HG03565 (cell line): ENCODE data around the gene NT5C3A.

Experiments
- ATAC-seq: cut with Tn5 transposase; IDR thresholded peaks from one replicate; pipeline ENCODE4 v1.9.1; 2021; ENCODE audit warnings: mild to moderate bottlenecking, moderate library complexity; ENCODE audit not compliant: unreplicated experiment

NT5C3A gene

GRCh38 chr7:33076737-33077136, 14.2 kb upstream of the NT5C3A start:
- ATAC-seq, result no peak

GRCh38 chr7:33075818-33076518, 13.4 kb upstream of the NT5C3A start:
- no peak for ATAC-seq

GRCh38 chr7:33073243-33073642, 10.7 kb upstream of the NT5C3A start:
- ATAC-seq, result no peak

DNA sequence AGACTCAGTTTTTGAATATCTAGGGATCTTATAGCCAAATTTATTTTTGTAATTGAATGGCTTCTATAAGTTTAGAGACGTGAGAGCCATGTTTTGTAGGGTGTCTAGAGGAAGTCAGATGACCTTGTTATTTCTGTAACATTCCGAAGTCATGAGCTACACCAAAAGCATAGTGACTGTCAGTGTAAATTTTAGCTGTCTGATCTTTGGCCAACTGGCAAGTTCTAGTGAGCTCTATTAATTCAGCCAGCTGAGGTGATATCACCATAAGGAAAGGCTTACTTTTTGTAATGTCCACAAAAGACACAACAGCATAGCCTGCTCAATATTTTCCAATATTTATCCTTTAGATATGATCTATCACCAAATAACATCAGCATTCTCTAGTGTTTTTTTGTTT, 9.9 kb upstream of the NT5C3A start:
- no peak for ATAC-seq

GRCh38 chr7:33070831-33071230, 8.3 kb upstream of the NT5C3A start:
- no peak for ATAC-seq

GRCh38 chr7:33070277-33070676, 7.7 kb upstream of the NT5C3A start:
- ATAC-seq, result no peak

GRCh38 chr7:33067921-33068320, 5.3 kb upstream of the NT5C3A start:
- ATAC-seq, result no peak

DNA sequence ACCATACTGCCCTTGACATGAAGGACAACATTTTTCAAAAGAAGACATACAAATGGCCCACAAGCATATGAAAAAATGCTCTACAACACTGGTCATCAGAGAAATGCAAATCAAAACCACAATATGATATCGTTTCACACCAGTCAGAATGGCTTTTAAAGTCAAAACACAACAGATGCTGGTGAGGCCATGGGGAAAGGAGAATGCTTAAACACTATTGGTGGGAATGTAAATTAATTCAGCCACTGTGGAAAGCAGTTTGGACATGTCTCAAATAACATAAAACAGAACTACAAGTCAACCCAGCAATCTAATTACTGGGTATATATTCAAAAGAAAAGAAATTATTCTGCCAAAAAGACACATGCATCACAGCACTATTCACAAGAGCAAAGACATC, 4.2 kb upstream of the NT5C3A start:
- ATAC-seq, result no peak

DNA sequence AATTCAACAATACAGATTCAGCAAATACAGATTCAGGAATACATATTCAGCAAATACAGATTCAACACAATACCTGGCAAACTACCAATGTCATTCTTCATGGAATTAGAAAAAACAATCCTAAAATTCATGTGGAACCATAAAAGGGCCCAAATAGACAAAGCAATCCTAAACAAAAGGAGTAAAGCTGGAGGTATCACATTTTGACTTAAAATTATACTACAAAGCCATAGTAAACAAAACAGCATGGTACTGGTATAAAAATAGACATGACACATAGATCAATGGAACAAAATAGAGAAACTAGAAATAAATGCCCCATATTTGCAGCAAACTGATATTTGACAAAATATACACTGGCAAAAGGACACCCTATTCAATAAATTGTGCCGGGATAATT, 3.4 kb upstream of the NT5C3A start:
- ATAC-seq, result no peak

DNA sequence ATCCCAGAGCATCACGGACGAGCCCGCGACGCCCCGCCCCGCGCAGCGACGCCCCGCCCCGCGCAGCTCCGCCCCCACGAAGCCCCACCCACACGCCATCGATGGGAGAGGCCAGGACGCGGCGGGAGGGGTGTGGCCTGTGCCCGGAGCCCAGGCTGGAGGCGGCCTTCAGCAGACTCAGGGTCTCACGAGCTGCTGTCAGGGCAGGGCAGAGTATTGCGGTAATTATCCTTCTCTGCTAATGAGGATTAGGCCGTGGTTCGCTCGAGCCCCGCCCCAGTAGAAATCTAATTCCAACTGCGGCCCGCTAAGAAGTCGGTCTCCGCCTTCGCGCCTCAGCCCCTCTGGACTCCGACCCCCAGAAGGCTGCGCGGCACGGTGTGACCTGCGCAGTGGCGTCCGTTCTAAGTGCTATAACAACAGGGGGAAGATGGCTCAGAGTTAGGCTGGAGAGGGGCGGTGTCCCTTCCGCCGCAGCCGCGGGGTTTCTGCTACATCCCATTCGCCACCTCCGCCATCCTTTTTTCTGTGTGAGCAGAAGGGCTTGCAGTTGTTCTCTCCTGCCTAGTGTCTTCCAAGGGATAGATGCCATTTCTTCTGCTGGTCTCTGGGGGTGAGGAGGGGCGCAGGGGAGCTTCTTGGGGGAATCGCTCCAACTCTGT, 337 bp upstream of the NT5C3A start:
- ATAC-seq, result peak; percentile 91

GRCh38 chr7:33061282-33061937, 1.2 kb downstream of the NT5C3A start:
- no peak for ATAC-seq

DNA sequence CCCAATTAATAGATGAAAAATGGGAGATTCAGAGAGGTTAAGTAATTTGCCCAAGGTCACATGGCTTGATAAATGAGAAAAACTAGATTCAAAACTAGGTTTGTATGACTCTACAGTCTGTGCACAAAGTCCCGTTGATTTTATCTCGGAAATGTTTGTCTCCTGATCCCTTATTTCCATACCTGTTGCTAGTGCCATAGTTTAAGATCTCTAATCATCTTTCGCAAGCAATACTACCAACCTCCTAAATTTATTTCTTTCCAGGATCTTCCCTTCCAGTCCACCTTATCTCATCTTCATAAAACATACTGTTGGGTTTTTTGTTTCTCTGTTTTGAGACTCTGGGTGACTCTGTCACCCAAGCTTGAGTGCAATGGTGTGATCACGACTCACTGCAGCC, 2.9 kb downstream of the NT5C3A start:
- ATAC-seq, result no peak

GRCh38 chr7:33055158-33055557, 7.4 kb downstream of the NT5C3A start:
- no peak for ATAC-seq

DNA sequence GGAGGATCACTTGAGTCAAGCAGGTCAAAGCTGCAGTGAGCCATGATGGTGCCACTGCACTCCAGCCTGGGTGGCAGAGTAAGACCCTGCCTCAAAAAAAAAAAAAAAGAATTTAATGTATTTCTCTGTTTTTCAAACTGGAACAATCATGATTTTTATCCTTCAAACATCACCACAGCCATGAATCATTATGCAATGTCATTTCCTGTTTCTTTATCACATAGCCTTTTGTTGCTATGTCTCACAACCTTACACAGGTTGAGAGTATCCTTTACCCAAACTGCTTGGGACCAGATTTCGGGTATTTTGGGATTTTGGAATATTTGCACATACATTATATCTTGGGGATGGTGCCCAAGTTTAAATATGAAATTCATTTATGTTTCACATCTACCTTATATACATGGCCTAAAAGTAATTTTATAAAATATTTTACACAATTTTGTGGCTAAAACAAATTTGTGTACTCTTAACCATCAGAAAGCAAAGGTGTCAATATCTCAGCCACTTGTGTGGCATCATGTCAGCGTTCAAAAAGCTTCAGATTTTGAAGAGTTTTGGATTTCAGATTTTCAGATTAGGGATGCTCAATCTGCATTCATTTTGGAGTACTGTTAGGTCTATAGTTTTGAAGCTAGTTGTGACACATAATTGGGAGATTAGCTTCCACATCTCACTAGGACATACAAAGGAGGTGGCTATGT, 8.2 kb downstream of the NT5C3A start:
- no peak for ATAC-seq

DNA sequence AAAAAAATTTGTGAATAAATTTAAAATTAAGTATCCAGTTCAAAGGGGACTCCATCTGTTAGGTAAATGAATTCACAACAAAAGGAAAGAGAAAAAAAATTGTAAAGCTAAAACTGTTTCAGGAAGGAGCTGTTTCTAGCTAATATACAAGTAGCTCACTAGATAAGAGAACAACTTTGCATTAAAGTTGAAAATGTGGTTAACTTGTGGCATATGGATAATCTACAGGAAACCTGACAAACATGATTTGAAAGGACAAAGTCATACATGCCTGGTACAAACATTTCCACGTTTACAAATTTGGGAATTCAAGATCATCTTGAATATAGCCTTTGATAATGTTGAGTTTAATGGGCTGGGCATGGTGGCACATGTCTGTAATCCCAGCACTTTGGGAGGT, 8.9 kb downstream of the NT5C3A start:
- no peak for ATAC-seq

DNA sequence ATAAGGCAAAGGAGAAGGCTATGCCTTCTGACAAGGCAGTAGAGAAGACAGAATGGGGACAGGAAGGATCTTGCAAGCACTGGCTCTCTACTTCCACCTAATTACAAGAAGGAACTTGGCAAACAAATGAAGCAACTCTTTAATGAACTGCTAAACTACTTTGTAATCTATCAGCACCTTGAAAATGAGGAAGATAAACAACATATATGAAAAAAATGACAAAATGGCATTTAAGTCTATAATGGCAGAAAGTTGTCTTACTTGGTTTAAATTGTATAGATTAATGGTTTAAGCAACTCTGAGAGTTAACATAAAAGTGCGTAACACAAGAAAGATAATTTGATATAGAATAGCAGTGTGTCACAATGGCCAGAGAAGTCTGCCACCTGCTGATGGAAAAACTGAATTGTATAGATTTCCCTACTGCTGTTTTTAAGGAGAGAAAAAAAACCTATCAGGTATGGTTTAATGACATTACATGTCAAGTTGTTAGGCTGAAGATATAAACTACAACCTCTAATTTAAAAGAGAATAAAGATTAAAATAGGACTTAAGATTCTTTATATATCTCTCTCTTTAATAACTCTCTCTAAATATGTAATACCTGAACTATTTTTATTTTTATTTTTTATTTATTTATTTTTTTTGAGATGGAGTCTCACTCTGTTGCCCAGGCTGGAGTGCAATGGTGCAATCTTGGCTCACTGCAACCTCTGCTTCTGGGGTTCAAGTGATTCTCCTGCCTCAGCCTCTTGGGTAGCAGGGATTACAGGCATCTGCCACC, 11.8 kb downstream of the NT5C3A start:
- no peak for ATAC-seq

- no peak for ATAC-seq
Observed at GRCh38 chr7:33048704-33049103, 13.9 kb downstream of the NT5C3A start.

DNA sequence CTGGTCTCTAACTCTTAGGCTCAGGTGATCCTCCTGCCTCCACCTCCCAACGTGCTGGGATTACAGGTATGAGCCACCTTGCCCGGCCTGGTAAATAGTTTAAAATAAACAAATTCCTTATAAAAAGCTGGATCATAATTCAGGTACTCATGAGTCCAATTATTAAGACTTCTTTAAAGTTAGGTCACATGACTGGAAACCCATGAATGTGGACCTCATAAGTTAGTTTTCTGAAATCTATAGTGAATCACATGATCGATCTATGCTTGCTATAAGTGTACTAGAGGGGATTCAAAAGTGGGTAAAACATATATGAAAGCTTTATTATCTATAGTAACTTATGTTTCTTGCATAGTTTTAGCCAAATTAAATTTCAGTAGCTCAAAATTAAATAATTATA, 14.3 kb downstream of the NT5C3A start:
- no peak for ATAC-seq

- ATAC-seq, result peak; percentile 32
Observed at GRCh38 chr7:33044986-33045385, 17.6 kb downstream of the NT5C3A start.

DNA sequence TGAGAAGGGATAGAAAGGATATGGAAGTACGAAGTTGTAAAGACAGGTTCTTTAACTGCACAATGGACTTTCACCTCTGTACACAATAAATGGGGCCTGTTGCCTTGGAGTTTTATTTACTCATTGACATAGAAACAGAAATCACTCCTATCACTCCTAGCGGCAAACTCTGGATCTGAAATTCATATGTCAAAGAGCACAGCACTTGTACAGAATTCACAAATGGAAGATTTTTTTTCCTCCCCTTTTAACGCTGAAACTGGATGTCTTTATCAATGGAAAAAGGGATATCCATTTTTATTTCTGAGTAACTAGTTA, 18.2 kb downstream of the NT5C3A start:
- no peak for ATAC-seq
